H1 (cell line): ENCODE results near the gene BABAM2. TPM values are rescaled to one million over a fixed set of nuclear protein-coding genes. Genes with fewer than 3 reads are reported as not detected.

Experiments used
- BCL11A ChIP-seq, 2 experiments: IDR thresholded peaks; one replicate each; pipeline ENCODE4 v1.6.1; 2011; ENCODE audit warnings: low read depth in 2 of 2, low read length in 2 of 2, mild to moderate bottlenecking in 2 of 2
- CHD2 ChIP-seq: IDR thresholded peaks from 2 replicates; pipeline ENCODE4 v1.6.1; 2012; ENCODE audit warnings: low read length, improper control_type of control experiment
- EZH2 ChIP-seq: fragments of 200-600 bp; sonication (generic); IDR thresholded peaks from 2 replicates; pipeline ENCODE4 v1.7.1; 2012; ENCODE audit warnings: low read depth, mild to moderate bottlenecking, moderate library complexity, low read length, inconsistent platforms; ENCODE audit not compliant: severe bottlenecking
- RBBP5 ChIP-seq: IDR thresholded peaks from 2 replicates; pipeline ENCODE4 v1.7.1; 2012; ENCODE audit warnings: low read depth, mild to moderate bottlenecking, inconsistent platforms, low read length, moderate library complexity, borderline replicate concordance
- polyA plus RNA-seq, 7 experiments: library from polyadenylated mRNA; depleted of rRNA in 3 of 7; stranded (reverse) in 5 of 7; unstranded in 2 of 7; fragments of >200 nt in 5 of 7; fragments of 200-250 nt in 2 of 7; gene quantifications; 1 replicate in 5 of 7; 2 replicates in 1 of 7; 4 replicates in 1 of 7; pipeline versions ENCODE4 v1.2.1 to v1.2.3, GENCODE V29; 2011 to 2013; ENCODE audit warnings: missing spikeins in 2 of 7, mixed read lengths in 2 of 7
- total RNA-seq: library from RNA; stranded (reverse); fragmentation: NEBNext Ultra II Directional; extraction: Animal tissue kit (Norgen Biotek cat#: 25700); gene quantifications from 2 replicates; pipeline ENCODE4 v1.2.1, GENCODE V29; 2021
- TF ChIP-seq, protein P1 (sequence below): fragments of 300-600 bp; sonication (generic); IDR thresholded peaks from 2 replicates; pipeline ENCODE4 v1.7.1; 2012; ENCODE audit warnings: low read length, moderate library complexity, mild to moderate bottlenecking, inconsistent platforms; ENCODE audit not compliant: insufficient replicate concordance

Gene BABAM2
- total and polyA plus RNA-seq, 2 of the 8 experiments (the other 6 are each of a cell fraction or from before 2014, with no cell fraction given), result 15.8 to 20.9 TPM

DNA sequence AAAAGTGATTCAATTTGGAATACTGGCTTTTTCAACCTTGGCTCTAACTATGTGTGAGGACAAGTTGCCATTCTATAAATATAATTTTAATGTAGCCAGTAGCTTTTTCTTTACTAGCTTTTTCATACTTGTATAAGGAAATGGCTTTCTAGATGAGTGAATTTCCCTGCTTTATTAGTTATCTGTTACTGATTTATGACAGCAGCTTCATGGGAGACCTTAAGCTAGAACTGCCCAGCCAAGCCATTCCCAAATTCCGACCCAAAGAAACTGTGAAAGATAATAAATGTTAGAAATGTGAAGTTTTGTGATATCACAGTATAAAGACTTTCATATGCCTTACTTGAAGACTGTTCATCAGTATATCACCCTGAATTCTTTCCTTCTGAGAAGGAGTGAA, 32.3 kb downstream of the BABAM2 start (continued):
- TF ChIP-seq, protein P1, sequence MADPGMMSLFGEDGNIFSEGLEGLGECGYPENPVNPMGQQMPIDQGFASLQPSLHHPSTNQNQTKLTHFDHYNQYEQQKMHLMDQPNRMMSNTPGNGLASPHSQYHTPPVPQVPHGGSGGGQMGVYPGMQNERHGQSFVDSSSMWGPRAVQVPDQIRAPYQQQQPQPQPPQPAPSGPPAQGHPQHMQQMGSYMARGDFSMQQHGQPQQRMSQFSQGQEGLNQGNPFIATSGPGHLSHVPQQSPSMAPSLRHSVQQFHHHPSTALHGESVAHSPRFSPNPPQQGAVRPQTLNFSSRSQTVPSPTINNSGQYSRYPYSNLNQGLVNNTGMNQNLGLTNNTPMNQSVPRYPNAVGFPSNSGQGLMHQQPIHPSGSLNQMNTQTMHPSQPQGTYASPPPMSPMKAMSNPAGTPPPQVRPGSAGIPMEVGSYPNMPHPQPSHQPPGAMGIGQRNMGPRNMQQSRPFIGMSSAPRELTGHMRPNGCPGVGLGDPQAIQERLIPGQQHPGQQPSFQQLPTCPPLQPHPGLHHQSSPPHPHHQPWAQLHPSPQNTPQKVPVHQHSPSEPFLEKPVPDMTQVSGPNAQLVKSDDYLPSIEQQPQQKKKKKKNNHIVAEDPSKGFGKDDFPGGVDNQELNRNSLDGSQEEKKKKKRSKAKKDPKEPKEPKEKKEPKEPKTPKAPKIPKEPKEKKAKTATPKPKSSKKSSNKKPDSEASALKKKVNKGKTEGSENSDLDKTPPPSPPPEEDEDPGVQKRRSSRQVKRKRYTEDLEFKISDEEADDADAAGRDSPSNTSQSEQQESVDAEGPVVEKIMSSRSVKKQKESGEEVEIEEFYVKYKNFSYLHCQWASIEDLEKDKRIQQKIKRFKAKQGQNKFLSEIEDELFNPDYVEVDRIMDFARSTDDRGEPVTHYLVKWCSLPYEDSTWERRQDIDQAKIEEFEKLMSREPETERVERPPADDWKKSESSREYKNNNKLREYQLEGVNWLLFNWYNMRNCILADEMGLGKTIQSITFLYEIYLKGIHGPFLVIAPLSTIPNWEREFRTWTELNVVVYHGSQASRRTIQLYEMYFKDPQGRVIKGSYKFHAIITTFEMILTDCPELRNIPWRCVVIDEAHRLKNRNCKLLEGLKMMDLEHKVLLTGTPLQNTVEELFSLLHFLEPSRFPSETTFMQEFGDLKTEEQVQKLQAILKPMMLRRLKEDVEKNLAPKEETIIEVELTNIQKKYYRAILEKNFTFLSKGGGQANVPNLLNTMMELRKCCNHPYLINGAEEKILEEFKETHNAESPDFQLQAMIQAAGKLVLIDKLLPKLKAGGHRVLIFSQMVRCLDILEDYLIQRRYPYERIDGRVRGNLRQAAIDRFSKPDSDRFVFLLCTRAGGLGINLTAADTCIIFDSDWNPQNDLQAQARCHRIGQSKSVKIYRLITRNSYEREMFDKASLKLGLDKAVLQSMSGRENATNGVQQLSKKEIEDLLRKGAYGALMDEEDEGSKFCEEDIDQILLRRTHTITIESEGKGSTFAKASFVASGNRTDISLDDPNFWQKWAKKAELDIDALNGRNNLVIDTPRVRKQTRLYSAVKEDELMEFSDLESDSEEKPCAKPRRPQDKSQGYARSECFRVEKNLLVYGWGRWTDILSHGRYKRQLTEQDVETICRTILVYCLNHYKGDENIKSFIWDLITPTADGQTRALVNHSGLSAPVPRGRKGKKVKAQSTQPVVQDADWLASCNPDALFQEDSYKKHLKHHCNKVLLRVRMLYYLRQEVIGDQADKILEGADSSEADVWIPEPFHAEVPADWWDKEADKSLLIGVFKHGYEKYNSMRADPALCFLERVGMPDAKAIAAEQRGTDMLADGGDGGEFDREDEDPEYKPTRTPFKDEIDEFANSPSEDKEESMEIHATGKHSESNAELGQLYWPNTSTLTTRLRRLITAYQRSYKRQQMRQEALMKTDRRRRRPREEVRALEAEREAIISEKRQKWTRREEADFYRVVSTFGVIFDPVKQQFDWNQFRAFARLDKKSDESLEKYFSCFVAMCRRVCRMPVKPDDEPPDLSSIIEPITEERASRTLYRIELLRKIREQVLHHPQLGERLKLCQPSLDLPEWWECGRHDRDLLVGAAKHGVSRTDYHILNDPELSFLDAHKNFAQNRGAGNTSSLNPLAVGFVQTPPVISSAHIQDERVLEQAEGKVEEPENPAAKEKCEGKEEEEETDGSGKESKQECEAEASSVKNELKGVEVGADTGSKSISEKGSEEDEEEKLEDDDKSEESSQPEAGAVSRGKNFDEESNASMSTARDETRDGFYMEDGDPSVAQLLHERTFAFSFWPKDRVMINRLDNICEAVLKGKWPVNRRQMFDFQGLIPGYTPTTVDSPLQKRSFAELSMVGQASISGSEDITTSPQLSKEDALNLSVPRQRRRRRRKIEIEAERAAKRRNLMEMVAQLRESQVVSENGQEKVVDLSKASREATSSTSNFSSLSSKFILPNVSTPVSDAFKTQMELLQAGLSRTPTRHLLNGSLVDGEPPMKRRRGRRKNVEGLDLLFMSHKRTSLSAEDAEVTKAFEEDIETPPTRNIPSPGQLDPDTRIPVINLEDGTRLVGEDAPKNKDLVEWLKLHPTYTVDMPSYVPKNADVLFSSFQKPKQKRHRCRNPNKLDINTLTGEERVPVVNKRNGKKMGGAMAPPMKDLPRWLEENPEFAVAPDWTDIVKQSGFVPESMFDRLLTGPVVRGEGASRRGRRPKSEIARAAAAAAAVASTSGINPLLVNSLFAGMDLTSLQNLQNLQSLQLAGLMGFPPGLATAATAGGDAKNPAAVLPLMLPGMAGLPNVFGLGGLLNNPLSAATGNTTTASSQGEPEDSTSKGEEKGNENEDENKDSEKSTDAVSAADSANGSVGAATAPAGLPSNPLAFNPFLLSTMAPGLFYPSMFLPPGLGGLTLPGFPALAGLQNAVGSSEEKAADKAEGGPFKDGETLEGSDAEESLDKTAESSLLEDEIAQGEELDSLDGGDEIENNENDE, result no peak
- TF ChIP-seq EZH2, result no peak
- no peak for TF ChIP-seq RBBP5
- TF ChIP-seq CHD2, result no peak
- TF ChIP-seq BCL11A (IDR thresholded peaks at IDR 0.05; ENCODE audit: low read depth in 2 of 2, low read length in 2 of 2), result no peak
